GM13977 (cell line): ENCODE results near the gene TLR3.

ENCODE experiments used
- DNase-seq: peaks from one replicate; pipeline ENCODE4 v3.0.0; 2012; ENCODE audit warnings: low spot score
- in situ Hi-C: fragments of 300-500 bp; cut with MboI; formaldehyde crosslinking; loops from one replicate; pipeline ENCODE4 v1.12.0; 2022; ENCODE audit warnings: low sequenced_read_pairs, low pct_unique_long_range_greater_than_20kb, mixed read lengths, inconsistent platforms; ENCODE audit not compliant: unreplicated experiment
- TF ChIP-seq, protein P1 (sequence below): IDR thresholded peaks from 2 replicates; pipeline ENCODE4 v1.5.1; 2012; ENCODE audit warnings: mild to moderate bottlenecking, control low read depth; ENCODE audit not compliant: insufficient read depth; ENCODE audit errors: extremely low read depth, missing control alignments

TLR3 gene

DNA sequence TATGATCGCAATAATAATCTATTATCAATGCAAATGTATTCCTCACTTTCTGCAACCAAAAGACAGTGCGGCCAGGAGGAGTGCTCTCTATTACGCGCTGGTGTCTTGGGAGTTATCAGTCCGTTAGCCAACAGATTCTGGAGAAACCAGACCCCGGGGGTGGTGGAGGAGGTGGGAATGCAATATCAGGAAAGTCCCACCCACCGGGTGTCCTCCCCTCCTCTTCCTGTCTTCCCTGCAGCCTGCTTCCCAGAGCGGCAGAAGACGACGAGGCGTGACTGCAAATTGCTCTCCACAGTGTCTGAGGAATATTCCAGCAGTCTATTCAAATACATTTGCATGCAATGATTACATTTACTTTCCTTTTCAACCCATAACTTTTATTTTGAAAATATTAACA lies 17.9 kb upstream of the TLR3 start:
- no peak for DNase-seq
- in situ Hi-C loops, result no loop called here
- TF ChIP-seq, protein P1, sequence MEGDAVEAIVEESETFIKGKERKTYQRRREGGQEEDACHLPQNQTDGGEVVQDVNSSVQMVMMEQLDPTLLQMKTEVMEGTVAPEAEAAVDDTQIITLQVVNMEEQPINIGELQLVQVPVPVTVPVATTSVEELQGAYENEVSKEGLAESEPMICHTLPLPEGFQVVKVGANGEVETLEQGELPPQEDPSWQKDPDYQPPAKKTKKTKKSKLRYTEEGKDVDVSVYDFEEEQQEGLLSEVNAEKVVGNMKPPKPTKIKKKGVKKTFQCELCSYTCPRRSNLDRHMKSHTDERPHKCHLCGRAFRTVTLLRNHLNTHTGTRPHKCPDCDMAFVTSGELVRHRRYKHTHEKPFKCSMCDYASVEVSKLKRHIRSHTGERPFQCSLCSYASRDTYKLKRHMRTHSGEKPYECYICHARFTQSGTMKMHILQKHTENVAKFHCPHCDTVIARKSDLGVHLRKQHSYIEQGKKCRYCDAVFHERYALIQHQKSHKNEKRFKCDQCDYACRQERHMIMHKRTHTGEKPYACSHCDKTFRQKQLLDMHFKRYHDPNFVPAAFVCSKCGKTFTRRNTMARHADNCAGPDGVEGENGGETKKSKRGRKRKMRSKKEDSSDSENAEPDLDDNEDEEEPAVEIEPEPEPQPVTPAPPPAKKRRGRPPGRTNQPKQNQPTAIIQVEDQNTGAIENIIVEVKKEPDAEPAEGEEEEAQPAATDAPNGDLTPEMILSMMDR, result no peak

DNA sequence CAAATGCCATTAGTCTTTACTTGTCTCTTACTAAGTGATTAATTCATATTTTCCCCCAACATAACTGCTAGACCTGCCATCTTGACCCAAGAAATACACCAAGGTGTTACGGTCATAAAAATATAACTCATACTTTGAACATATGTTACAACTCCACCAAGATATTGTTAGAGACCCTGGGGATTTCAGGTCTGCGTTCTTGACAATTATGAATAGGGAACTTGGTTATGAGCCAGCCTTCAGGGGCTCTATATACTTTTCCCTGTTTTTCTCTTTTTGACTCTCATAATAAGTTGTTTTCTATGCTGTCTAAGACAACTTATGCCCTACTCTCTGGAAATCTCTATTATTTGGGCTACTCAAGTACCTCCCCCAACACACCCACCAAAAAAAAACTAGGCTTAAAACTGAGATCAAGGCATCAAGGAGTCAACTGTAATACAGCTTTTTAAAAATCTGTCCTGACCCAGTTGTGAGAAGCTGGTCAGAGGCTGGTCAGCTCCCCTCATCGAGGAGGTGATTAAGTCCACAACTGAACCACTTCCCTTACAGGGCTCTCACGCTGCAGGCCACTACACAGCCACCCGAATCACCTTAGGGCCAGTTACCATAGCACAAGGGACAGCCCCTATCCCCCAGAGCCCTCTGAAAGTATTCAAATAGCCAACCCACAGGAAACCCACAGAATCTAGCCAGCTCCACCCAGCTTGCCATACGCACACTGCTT lies 10.5 kb upstream of the TLR3 start:
- in situ Hi-C loops, result no loop called here
- DNase-seq, result peak; percentile 73
- TF ChIP-seq, protein P1, result no peak

DNA sequence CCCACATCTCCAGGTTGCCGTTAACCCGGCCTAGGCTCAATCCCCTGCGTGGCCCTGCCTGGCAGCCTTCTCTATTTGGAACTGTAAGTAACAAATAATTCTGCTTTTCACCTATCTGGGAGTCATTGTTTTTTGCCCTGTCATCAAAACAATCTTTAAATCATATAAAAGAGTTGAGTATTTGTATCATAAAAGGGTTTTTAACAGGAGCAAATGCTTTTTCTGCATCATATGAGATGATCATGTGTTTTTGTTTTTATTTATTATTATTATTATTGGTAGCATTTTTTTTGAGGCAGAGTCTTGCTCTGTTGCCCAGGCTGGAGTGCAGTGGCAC lies 10.0 kb upstream of the TLR3 start:
- no peak for DNase-seq
- in situ Hi-C loops, result no loop called here
- TF ChIP-seq, protein P1, result no peak

DNA sequence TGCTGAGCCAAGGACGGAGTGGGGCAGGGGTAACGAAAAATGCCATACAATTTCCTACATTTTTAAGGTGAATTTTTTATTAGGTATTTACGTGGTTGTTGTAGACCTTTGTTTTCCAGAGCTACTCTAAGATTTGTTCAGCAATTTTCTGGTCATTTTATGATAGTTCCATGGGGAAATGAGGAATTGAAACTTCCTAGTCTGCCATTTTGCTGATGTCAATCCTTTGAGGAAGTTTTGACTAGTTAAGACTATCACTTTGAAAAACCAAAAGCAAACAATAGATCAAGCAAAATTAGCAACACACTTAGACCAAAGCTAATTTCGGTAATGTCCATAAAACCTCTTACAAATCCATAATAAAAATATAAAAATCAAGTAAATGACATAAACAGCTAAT lies 7.0 kb upstream of the TLR3 start:
- TF ChIP-seq, protein P1, result no peak
- no peak for DNase-seq

DNA sequence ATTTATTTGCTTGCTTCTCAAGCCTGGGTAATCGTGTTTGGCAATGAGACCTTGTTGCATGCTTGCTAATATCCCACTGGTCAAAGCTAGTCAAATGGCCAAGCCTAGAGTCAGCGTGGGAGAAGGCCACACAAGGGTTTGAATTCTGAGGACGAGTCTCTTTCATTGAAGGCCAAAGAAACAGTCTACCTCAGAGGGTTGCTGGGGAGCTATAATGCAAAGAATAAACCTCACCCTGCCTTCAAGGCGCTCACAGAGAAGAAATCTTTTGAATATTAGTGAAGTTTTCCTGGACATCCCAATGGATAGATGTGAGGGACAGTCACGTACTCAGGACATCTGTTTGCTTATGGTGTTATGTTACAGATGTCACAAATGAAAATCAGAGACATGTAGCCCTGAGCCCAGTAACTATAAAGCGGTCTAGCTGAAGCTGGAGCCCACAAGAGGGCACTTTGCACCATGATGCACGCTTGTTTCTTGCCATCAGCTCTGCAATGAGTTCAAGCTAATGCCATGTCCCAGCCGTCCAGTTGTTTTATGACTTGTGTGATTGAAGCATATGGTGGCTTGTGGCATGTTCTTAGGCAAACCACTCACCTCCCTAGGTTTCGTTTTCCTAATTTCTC lies 1.1 kb upstream of the TLR3 start:
- peak; percentile 25 for DNase-seq
- in situ Hi-C loops, result no loop called here
- TF ChIP-seq, protein P1, result peak; percentile 42

More for the DNA sequence above, 7.0 kb upstream of the TLR3 start:
- in situ Hi-C loops, result no loop called here

DNA sequence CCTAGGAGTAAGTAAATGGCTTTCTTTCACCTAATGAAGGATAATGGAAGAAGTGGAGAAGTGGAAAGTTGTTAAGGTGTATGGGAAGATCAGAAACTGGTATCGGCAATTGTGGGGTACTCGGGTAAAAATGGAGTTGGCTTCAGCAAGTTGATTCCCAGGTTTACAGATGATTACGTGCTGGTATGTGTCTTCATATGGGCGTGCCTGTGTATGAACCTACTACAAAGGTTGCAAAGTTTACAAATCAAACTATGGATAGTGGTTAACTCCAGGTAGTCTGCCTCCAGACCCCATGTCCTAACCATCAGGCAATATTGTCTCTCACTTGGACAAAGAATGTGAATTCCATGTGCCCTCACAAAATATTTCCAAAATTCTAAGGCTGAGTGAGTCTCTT lies 773 bp downstream of the TLR3 start:
- TF ChIP-seq, protein P1, result no peak
- in situ Hi-C loops, result no loop called here

More for the DNA sequence above, 773 bp downstream of the TLR3 start:
- DNase-seq, result no peak
